ENCODE results near the gene SPOCD1. TPM values are rescaled to one million over a fixed set of nuclear protein-coding genes. Genes with fewer than 3 reads are reported as not detected.

Gene SPOCD1
- total RNA-seq, 1 donor from 2014 or later, result 0.56 TPM

DNA sequence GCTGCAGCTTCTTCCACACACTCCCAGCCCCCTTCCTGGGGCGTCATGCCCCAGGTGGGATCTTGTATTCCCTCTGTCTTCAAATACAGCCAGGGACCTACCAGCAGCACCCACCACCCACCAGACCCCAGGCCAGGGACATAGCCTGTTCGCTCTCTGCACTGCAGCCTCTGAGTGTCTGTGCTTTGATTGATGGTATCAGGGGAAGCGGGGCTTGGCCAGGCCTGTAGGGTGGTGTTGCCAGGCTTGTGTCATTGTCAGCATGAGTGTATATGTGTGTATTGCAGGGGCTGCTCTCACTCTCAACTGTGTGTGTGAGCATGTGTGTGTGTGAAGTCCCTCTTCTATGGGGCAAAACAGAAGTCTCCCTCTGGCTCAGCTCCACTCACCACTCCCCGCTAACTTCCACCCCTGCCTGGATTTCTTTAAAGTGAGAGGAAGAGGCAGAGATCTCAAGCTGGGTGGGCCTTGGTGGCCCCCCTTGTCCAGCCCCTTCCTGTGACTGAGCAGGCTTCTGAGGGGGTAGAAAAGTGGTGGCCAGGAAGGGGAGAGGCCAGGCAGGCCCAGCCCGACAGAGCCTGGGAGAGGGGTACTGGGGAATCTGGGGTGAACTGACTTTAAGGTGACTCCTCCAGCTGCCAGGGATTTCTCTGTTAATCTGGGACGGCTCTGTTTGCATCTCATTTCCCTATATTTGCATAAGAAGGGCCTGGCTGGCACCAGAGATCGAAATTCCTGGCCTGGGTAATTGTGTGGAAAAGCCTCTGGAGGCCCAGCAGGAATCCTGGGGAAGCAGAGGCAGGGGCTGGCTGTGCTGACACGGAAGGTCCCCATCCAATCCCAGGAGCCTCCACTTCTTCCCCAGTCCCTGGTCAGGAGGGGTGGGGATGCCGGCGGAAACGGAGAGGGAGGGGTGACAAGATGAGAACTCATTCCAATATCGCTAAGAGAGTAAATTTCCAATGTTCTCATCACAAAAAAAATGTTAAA is 33.1 kb downstream of the SPOCD1 start:
- Mint-ChIP-seq H3K27me3 (ENCODE audit: low read depth) (no peaks in the 10 kb centered on the region), H3K27ac (ENCODE audit: unreplicated experiment) (peak overlapping the region; percentile 20), H3K4me3 (peak overlapping the region; percentile 47), H3K4me1 (peaks cover 50% of the 10 kb centered on the region), H3K36me3 (ENCODE audit: low read depth) (no peaks in the 10 kb centered on the region), H3K9me3 (no peaks in the 10 kb centered on the region)
- TF ChIP-seq, protein P1, sequence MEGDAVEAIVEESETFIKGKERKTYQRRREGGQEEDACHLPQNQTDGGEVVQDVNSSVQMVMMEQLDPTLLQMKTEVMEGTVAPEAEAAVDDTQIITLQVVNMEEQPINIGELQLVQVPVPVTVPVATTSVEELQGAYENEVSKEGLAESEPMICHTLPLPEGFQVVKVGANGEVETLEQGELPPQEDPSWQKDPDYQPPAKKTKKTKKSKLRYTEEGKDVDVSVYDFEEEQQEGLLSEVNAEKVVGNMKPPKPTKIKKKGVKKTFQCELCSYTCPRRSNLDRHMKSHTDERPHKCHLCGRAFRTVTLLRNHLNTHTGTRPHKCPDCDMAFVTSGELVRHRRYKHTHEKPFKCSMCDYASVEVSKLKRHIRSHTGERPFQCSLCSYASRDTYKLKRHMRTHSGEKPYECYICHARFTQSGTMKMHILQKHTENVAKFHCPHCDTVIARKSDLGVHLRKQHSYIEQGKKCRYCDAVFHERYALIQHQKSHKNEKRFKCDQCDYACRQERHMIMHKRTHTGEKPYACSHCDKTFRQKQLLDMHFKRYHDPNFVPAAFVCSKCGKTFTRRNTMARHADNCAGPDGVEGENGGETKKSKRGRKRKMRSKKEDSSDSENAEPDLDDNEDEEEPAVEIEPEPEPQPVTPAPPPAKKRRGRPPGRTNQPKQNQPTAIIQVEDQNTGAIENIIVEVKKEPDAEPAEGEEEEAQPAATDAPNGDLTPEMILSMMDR (conservative IDR thresholded peaks at IDR 0.05), result no peak
- no peak for DNase-seq (ENCODE audit: low read depth, low spot score)

DNA sequence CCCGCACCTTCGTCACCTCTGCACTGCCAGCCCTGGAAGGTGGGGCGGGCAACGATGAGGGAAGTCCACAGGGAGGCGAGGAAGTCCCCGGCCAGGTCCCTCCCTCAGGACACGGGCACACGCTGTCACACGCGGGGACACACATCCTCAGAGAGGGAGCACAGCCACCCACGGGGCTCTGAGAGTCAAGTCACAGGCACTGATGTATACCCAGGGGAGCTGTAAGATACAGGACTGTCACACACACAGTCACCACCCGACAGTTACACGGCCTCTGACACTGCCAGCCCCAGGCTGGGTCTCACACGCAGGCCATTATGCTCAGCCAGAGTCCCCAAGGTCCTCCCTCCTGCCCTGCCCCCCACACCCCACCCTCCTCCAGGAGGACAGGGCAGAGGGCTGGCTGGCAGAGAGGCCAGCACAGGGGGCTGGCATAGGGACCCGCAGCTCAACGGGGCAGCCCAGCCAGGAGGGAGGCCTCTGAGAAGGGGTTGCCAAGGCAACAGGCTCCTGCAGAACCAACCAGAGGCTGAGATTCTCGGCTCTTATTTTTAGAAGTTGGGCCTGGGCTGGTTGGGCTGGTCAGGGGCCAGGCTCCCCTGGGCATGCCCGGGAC is 34.0 kb downstream of the SPOCD1 start:
- DNase-seq (ENCODE audit: low read depth, low spot score), result no peak
- H3K4me1 Mint-ChIP-seq, result peaks cover 47% of the 10 kb centered on the region
- no peak overlapping the region for H3K4me3 Mint-ChIP-seq
- no peaks in the 10 kb centered on the region for H3K9me3 Mint-ChIP-seq
- H3K27me3 Mint-ChIP-seq (ENCODE audit: low read depth), result peaks cover 6% of the 10 kb centered on the region
- no peak overlapping the region for H3K27ac Mint-ChIP-seq (ENCODE audit: unreplicated experiment)
- TF ChIP-seq, protein P1 (conservative IDR thresholded peaks at IDR 0.05), result no peak
- H3K36me3 Mint-ChIP-seq (ENCODE audit: low read depth), result no peaks in the 10 kb centered on the region

DNA sequence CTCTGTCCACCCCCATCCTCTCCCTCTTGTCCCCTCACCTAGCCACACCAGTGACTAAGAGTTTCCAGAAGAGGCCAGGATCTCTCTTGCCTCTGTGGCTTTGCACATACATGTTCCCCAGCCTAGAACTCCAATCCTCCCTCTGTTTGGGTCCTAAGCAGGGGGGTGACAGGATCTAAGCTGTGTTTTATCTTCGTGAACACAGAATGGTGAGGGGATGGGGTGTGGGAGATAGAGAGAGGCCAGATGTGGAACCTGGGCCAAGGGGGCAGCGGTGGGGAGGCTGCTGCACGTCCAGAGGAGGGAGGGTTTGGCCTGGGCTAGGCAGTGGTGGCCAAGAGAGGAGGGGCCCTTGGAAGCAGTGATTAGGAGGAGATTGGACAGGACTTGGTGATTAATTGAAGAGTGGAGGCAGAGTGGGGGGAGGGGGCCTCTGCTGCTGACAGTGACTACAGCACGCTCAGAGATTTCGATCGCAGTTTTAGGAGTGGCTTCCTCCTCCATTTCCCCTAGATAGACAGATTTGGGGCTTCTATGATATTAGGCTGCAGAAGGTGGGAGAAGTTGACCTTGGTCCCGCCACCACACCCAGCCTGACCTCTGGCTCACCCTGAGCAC is 34.6 kb downstream of the SPOCD1 start:
- TF ChIP-seq, protein P1 (conservative IDR thresholded peaks at IDR 0.05), result no peak
- DNase-seq (ENCODE audit: low read depth, low spot score), result no peak
- no peaks in the 10 kb centered on the region for H3K36me3 Mint-ChIP-seq (ENCODE audit: low read depth)
- peaks cover 46% of the 10 kb centered on the region for H3K4me1 Mint-ChIP-seq
- no peaks in the 10 kb centered on the region for H3K9me3 Mint-ChIP-seq
- H3K27me3 Mint-ChIP-seq (ENCODE audit: low read depth), result peaks cover 12% of the 10 kb centered on the region
- no peak overlapping the region for H3K4me3 Mint-ChIP-seq
- peak overlapping the region; percentile 35 for H3K27ac Mint-ChIP-seq (ENCODE audit: unreplicated experiment)

DNA sequence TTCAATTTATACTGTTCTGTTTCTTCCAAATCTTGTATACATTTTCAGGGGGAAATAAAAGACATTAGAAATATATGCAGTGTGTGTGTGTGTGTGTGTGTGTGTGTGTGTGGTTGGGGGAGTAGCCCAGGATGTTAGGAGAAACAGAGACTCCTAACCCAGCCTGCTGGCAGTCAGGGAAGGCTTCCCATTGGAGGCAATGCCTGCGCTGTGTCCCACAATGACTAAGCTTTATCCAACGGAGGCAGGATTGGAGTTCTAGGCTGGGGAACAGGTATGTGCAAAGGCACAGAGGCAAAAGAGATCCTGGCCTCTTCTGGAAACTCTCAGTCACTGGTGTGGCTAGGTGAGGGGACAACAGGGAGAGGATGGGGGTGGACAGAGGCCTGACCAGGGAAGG is 35.2 kb downstream of the SPOCD1 start:
- DNase-seq (ENCODE audit: low read depth, low spot score), result no peak
- Mint-ChIP-seq H3K4me3 (no peak overlapping the region), H3K36me3 (ENCODE audit: low read depth) (no peaks in the 10 kb centered on the region), H3K27ac (ENCODE audit: unreplicated experiment) (peak overlapping the region; percentile 64), H3K9me3 (no peaks in the 10 kb centered on the region), H3K4me1 (peaks cover 41% of the 10 kb centered on the region), H3K27me3 (ENCODE audit: low read depth) (peaks cover 15% of the 10 kb centered on the region)
- TF ChIP-seq, protein P1 (conservative IDR thresholded peaks at IDR 0.05), result no peak

DNA sequence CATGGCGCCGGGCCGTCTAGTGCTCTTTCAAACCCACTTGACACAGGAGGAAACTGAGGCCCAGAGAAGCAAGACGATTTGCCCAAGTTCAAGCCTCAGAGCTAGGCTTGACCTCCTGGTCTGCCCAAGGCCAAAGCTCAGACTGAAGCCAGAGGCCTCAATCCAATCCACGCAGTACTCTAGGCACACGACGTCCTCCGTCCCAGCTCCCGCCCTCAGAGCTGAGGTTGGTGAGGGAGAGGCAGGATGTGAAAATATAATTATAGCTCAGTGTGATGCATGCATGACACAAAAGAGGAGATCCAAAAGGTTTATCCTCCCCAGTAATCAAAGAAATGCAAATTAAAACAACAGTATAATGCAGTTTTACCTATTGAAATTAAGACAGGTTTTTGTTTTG is 36.1 kb downstream of the SPOCD1 start:
- Mint-ChIP-seq H3K9me3 (no peaks in the 10 kb centered on the region), H3K36me3 (ENCODE audit: low read depth) (no peaks in the 10 kb centered on the region), H3K27ac (ENCODE audit: unreplicated experiment) (no peak overlapping the region), H3K4me1 (peaks cover 34% of the 10 kb centered on the region), H3K4me3 (no peak overlapping the region), H3K27me3 (ENCODE audit: low read depth) (peaks cover 23% of the 10 kb centered on the region)
- no peak for DNase-seq (ENCODE audit: low read depth, low spot score)
- TF ChIP-seq, protein P1 (conservative IDR thresholded peaks at IDR 0.05), result no peak

Measured in neural crest cell (in vitro differentiated cells).